ENCODE results near the gene BRS3.
"Not testable (repeated sequence)": the region's sequence is repeated elsewhere in the genome, so short reads cannot be mapped to it uniquely, and the experiment has no call there.

GRCh38 chrX:136445674-136446073, 42.1 kb upstream of the BRS3 start:
- TF ChIP-seq CTCF, POLR2A (IDR thresholded peaks at IDR 0.05): not testable (repeated sequence)
